IMR-90 (cell line): ENCODE results near the gene SGMS1. TPM values are rescaled to one million over a fixed set of nuclear protein-coding genes. Genes with fewer than 3 reads are reported as not detected.

Experiments used
- ATAC-seq: fragments of 200-7000 bp; cut with Tn5 transposase; 2 replicates; pipeline ENCODE4 v1.9.1; 2020; ENCODE audit warnings: low read depth, mild to moderate bottlenecking, moderate library complexity
- BruUV-seq: library from RNA; stranded (reverse); fragments of 400-500 nt; replicated peaks from 2 replicates; lab custom pipeline; 2021; lab: Mats Ljungman, UMichigan
- CTCF ChIA-PET: fragments of 300-600 bp; formaldehyde crosslinking; extraction: SDS; loops from one replicate; lab custom pipeline; 2021; ENCODE audit warnings: antibody characterized with exemption; lab: Yijun Ruan, JAX
- POLR2A ChIA-PET: fragments of 300-600 bp; sonication (Branson Sonifier 250); formaldehyde crosslinking; loops from one replicate; lab custom pipeline; 2022; ENCODE audit warnings: antibody characterized with exemption; ENCODE audit not compliant: unreplicated experiment; lab: Charles Lee
- DNase-seq: peaks from one replicate; pipeline ENCODE4 v3.0.0; 2013
- H2AFZ ChIP-seq: replicated peaks from 2 replicates; pipeline ENCODE3; 2013; ENCODE audit warnings: low read length, mild to moderate bottlenecking; ENCODE audit not compliant: poor library complexity
- H2AK5ac ChIP-seq: 2 replicates; pipeline ENCODE4 v1.6.1; 2013; ENCODE audit warnings: low read depth, low read length, inconsistent platforms
- H2AK9ac ChIP-seq: replicated peaks from 2 replicates; pipeline ENCODE3; 2013; ENCODE audit warnings: mild to moderate bottlenecking, low read depth, low read length, moderate library complexity; ENCODE audit not compliant: poor library complexity
- H2BK120ac ChIP-seq: 2 replicates; pipeline ENCODE4 v1.6.1; 2013; ENCODE audit warnings: low read depth, low read length, inconsistent platforms
- H2BK15ac ChIP-seq: 3 replicates; pipeline ENCODE4 v1.6.1; 2013; ENCODE audit warnings: low read depth, low read length, inconsistent platforms
- H2BK20ac ChIP-seq: 2 replicates; pipeline ENCODE4 v1.6.1; 2013; ENCODE audit warnings: low read depth, mild to moderate bottlenecking, inconsistent platforms, low read length, moderate library complexity
- H2BK5ac ChIP-seq: 2 replicates; pipeline ENCODE4 v1.6.1; 2013; ENCODE audit warnings: mild to moderate bottlenecking, low read depth, low read length, inconsistent platforms; ENCODE audit not compliant: poor library complexity, severe bottlenecking
- H3K14ac ChIP-seq: replicated peaks from 2 replicates; pipeline ENCODE4 v1.6.1; 2013; ENCODE audit warnings: low read depth, low read length, inconsistent platforms
- H3K18ac ChIP-seq: 2 replicates; pipeline ENCODE4 v1.6.1; 2013; ENCODE audit warnings: low read depth, low read length, control low read depth
- H3K23ac ChIP-seq: 2 replicates; pipeline ENCODE4 v1.6.1; 2013; ENCODE audit warnings: low read depth, low read length, inconsistent platforms
- H3K27ac ChIP-seq: 2 replicates; pipeline ENCODE4 v1.5.1; 2013; ENCODE audit warnings: mild to moderate bottlenecking, control low read depth, low read length; ENCODE audit not compliant: insufficient read depth
- H3K27me3 ChIP-seq: 2 replicates; pipeline ENCODE4 v1.6.1; 2013; ENCODE audit warnings: low read length; ENCODE audit not compliant: control insufficient read depth, insufficient read depth
- H3K36me3 ChIP-seq: 2 replicates; pipeline ENCODE4 v1.6.1; 2013; ENCODE audit warnings: low read length, mixed read lengths; ENCODE audit not compliant: control insufficient read depth, insufficient read depth
- H3K4ac ChIP-seq: 2 replicates; pipeline ENCODE4 v1.6.1; 2013; ENCODE audit warnings: low read depth, low read length, inconsistent platforms
- H3K4me1 ChIP-seq: 2 replicates; pipeline ENCODE4 v1.6.1; 2013; ENCODE audit warnings: low read length, mixed read lengths; ENCODE audit not compliant: control insufficient read depth, insufficient read depth
- H3K4me2 ChIP-seq: 2 replicates; pipeline ENCODE4 v1.6.1; 2013; ENCODE audit warnings: low read depth, mild to moderate bottlenecking, control low read depth, low read length, moderate library complexity
- H3K4me3 ChIP-seq: 2 replicates; pipeline ENCODE4 v1.5.1; 2013; ENCODE audit warnings: low read depth, mild to moderate bottlenecking, control low read depth, low read length, moderate library complexity; ENCODE audit not compliant: insufficient read depth
- H3K56ac ChIP-seq: 2 replicates; pipeline ENCODE4 v1.6.1; 2013; ENCODE audit warnings: low read length, inconsistent platforms; ENCODE audit not compliant: insufficient read depth; ENCODE audit errors: extremely low read depth
- H3K79me1 ChIP-seq, 2 experiments: 2 replicates each; pipeline ENCODE4 v1.6.1; 2013; ENCODE audit warnings: low read length in 2 of 2, inconsistent platforms in 1 of 2, low read depth in 1 of 2
- H3K9ac ChIP-seq: 2 replicates; pipeline ENCODE4 v1.6.1; 2013; ENCODE audit warnings: low read depth, low read length, control low read depth
- H3K9me1 ChIP-seq: 2 replicates; pipeline ENCODE4 v1.6.1; 2013; ENCODE audit warnings: low read length, inconsistent platforms; ENCODE audit not compliant: insufficient read depth
- H3K9me3 ChIP-seq: 2 replicates; pipeline ENCODE4 v1.6.1; 2013; ENCODE audit warnings: low read length; ENCODE audit not compliant: control insufficient read depth, insufficient read depth
- H4K20me1 ChIP-seq: 2 replicates; pipeline ENCODE4 v1.6.1; 2013; ENCODE audit warnings: low read length, inconsistent platforms; ENCODE audit not compliant: insufficient read depth
- H4K5ac ChIP-seq: 2 replicates; pipeline ENCODE4 v1.6.1; 2013; ENCODE audit warnings: mild to moderate bottlenecking, low read depth, low read length, control low read depth
- H4K8ac ChIP-seq, 2 experiments: 2 replicates each; pipeline ENCODE4 v1.6.1; 2013; ENCODE audit warnings: low read depth in 2 of 2, low read length in 2 of 2, control low read depth in 1 of 2, inconsistent platforms in 1 of 2
- H4K91ac ChIP-seq: 2 replicates; pipeline ENCODE4 v1.6.1; 2013; ENCODE audit warnings: low read depth, low read length, inconsistent platforms; ENCODE audit not compliant: insufficient read depth
- BHLHE40 ChIP-seq: fragments of 150-350 bp; IDR thresholded peaks from 2 replicates; pipeline ENCODE4 v1.6.1; 2016; ENCODE audit warnings: mild to moderate bottlenecking, low read depth, low read length
- CEBPB ChIP-seq: IDR thresholded peaks from 2 replicates; pipeline ENCODE4 v1.6.1; 2012; ENCODE audit warnings: low read depth, low read length, improper control_type of control experiment
- CHD1 ChIP-seq: IDR thresholded peaks from 2 replicates; pipeline ENCODE4 v1.6.1; 2012; ENCODE audit warnings: low read depth, low read length, improper control_type of control experiment
- MAZ ChIP-seq: IDR thresholded peaks from 2 replicates; pipeline ENCODE4 v1.6.1; 2012; ENCODE audit warnings: low read depth, mild to moderate bottlenecking, low read length, improper control_type of control experiment, moderate library complexity, borderline replicate concordance
- NFE2L2 ChIP-seq: fragments of 150-350 bp; IDR thresholded peaks from 2 replicates; pipeline ENCODE4 v1.6.1; 2016; ENCODE audit warnings: low read depth, mild to moderate bottlenecking, low read length
- POLR2A ChIP-seq: IDR thresholded peaks from 2 replicates; pipeline ENCODE4 v1.6.1; 2012; ENCODE audit warnings: mild to moderate bottlenecking, low read depth, low read length
- RAD21 ChIP-seq: IDR thresholded peaks from 2 replicates; pipeline ENCODE4 v1.6.1; 2012; ENCODE audit warnings: low read length, improper control_type of control experiment
- RFX5 ChIP-seq: IDR thresholded peaks from 2 replicates; pipeline ENCODE4 v1.8.0; 2012; ENCODE audit warnings: low read depth, mild to moderate bottlenecking, low read length, moderate library complexity
- SMC3 ChIP-seq: fragments of 150-350 bp; IDR thresholded peaks from 2 replicates; pipeline ENCODE4 v1.6.1; 2016; ENCODE audit warnings: low read depth, mild to moderate bottlenecking, antibody characterized with exemption, low read length, moderate library complexity
- WGBS, 2 experiments: methylation state at CpG; one replicate each; pipeline versions ENCODE4 v1.1.5 to v1.1.7; 2013; ENCODE audit warnings: missing lambda C conversion rate in 2 of 2; ENCODE audit not compliant: insufficient read length in 1 of 2; ENCODE audit errors: extremely low coverage in 2 of 2; 5-methylcytosine and 5-hydroxymethylcytosine counted together
- dilution Hi-C: fragments of 300-500 bp; cut with HindIII; formaldehyde crosslinking; loops from one replicate; pipeline ENCODE4 v1.14.3; 2018; ENCODE audit warnings: low sequenced_read_pairs; ENCODE audit not compliant: unreplicated experiment
- in situ Hi-C: fragments of 300-500 bp; cut with MboI; formaldehyde crosslinking; loops from 3 replicates; pipeline ENCODE4 v1.14.3; 2019; ENCODE audit warnings: low sequenced_read_pairs, inconsistent platforms, mixed read lengths
- intact Hi-C: fragments of 100-400 bp; cut with micrococcal nuclease; formaldehyde crosslinking; loops from 2 replicates; pipeline ENCODE4 v1.10.0; 2022
- polyA plus RNA-seq, 3 experiments: library from polyadenylated mRNA; depleted of rRNA; stranded (reverse); fragments of >200 nt; gene quantifications; 2 replicates each; pipeline ENCODE4 v1.2.3, GENCODE V29; 2012; ENCODE audit warnings: low replicate concordance in 1 of 3
- total RNA-seq: library from RNA; depleted of rRNA; stranded (reverse); fragments of >200 nt; gene quantifications from 2 replicates; pipeline ENCODE4 v1.2.3, GENCODE V29; 2012
- TF ChIP-seq, protein P1 (sequence below): fragments of 150-350 bp; IDR thresholded peaks from 2 replicates; pipeline ENCODE4 v1.6.1; 2016; ENCODE audit warnings: low read depth, mild to moderate bottlenecking, low read length, moderate library complexity, borderline replicate concordance

The SGMS1 gene
- total and polyA plus RNA-seq, 2 of the 4 experiments (the other 2 are of a cell fraction) = 9.8 to 30.8 TPM

DNA sequence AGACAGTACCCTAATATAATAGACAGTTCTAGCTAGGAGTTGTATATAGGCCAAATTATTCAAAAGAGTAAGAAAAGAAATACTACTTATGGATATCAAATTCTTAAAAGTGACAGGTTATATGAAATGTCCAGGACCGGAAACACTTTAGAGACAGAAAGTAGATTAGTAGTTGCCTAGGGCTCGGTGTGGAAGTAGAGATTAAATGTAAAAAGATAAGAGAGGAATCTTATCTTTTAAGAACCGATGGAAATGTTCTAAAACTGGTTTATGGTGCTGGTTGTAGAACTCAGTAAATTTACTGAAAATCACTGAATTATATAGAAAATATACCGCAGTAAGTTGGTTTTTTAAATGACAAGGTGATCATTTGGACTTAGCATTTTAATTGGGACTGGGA lies 224.9 kb downstream of the SGMS1 start:
- in situ Hi-C loops (no loop called here), intact Hi-C loops (no loop called here), dilution Hi-C loops (no loop called here)
- H3K36me3 ChIP-seq = no peaks in the 10 kb centered on the region
- no peak overlapping the region for H3K4me3 ChIP-seq
- H4K20me1 ChIP-seq = peaks cover 8% of the 10 kb centered on the region; the same call in 1 of the 2 replicates
- H2AK9ac ChIP-seq = no peak overlapping the region
- no peak overlapping the region for H2AFZ ChIP-seq
- H3K4ac ChIP-seq = no peak overlapping the region
- BruUV-seq = no TSS peak
- DNase-seq = no peak
- no peak overlapping the region for H3K18ac ChIP-seq
- H3K4me2 ChIP-seq = no peak overlapping the region
- H2BK120ac ChIP-seq = no peak overlapping the region
- no peak overlapping the region for H2AK5ac ChIP-seq
- no peak for ATAC-seq
- H3K79me1 ChIP-seq = peaks cover 37 to 64% of the 10 kb centered on the region in 2 experiments
- H3K23ac ChIP-seq = no peak overlapping the region
- no peak overlapping the region for H3K27ac ChIP-seq
- no peak overlapping the region for H4K5ac ChIP-seq
- no peak overlapping the region for H4K91ac ChIP-seq
- no peak overlapping the region for H2BK20ac ChIP-seq
- H3K14ac ChIP-seq = no peak overlapping the region
- H3K9me1 ChIP-seq = peaks cover 14% of the 10 kb centered on the region
- no peak overlapping the region for H2BK15ac ChIP-seq
- ChIA-PET CTCF (no interaction called here), POLR2A (no interaction called here)
- H3K56ac ChIP-seq = no peak overlapping the region
- H3K9ac ChIP-seq = no peak overlapping the region
- WGBS, 2 experiments = no CpG with 5 or more reads among the region's 4 CpGs
- no peak overlapping the region for H2BK5ac ChIP-seq
- H3K4me1 ChIP-seq = peaks cover 11% of the 10 kb centered on the region
- H3K9me3 ChIP-seq = no peaks in the 10 kb centered on the region
- no peak for TF ChIP-seq MAZ
- no peak for TF ChIP-seq BHLHE40
- TF ChIP-seq CHD1 = no peak
- no peak for TF ChIP-seq POLR2A
- TF ChIP-seq, protein P1, sequence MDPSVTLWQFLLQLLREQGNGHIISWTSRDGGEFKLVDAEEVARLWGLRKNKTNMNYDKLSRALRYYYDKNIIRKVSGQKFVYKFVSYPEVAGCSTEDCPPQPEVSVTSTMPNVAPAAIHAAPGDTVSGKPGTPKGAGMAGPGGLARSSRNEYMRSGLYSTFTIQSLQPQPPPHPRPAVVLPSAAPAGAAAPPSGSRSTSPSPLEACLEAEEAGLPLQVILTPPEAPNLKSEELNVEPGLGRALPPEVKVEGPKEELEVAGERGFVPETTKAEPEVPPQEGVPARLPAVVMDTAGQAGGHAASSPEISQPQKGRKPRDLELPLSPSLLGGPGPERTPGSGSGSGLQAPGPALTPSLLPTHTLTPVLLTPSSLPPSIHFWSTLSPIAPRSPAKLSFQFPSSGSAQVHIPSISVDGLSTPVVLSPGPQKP = no peak
- TF ChIP-seq NFE2L2 = no peak
- no peak for TF ChIP-seq RAD21
- no peak for TF ChIP-seq RFX5
- no peak for TF ChIP-seq SMC3
- TF ChIP-seq CEBPB = no peak
- no peaks in the 10 kb centered on the region for H3K27me3 ChIP-seq
- no peak overlapping the region for H4K8ac ChIP-seq
